HG03520 (cell line): Measurements from ENCODE around the gene FKBP9.
"Not testable (repeated sequence)": the region's sequence is repeated elsewhere in the genome, so short reads cannot be mapped to it uniquely, and the experiment has no call there.

ENCODE experiments used
- ATAC-seq: cut with Tn5 transposase; IDR thresholded peaks from one replicate; pipeline ENCODE4 v1.9.1; 2021; ENCODE audit warnings: mild to moderate bottlenecking, moderate library complexity; ENCODE audit not compliant: unreplicated experiment

Gene FKBP9, protein sequence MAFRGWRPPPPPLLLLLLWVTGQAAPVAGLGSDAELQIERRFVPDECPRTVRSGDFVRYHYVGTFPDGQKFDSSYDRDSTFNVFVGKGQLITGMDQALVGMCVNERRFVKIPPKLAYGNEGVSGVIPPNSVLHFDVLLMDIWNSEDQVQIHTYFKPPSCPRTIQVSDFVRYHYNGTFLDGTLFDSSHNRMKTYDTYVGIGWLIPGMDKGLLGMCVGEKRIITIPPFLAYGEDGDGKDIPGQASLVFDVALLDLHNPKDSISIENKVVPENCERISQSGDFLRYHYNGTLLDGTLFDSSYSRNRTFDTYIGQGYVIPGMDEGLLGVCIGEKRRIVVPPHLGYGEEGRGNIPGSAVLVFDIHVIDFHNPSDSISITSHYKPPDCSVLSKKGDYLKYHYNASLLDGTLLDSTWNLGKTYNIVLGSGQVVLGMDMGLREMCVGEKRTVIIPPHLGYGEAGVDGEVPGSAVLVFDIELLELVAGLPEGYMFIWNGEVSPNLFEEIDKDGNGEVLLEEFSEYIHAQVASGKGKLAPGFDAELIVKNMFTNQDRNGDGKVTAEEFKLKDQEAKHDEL

DNA sequence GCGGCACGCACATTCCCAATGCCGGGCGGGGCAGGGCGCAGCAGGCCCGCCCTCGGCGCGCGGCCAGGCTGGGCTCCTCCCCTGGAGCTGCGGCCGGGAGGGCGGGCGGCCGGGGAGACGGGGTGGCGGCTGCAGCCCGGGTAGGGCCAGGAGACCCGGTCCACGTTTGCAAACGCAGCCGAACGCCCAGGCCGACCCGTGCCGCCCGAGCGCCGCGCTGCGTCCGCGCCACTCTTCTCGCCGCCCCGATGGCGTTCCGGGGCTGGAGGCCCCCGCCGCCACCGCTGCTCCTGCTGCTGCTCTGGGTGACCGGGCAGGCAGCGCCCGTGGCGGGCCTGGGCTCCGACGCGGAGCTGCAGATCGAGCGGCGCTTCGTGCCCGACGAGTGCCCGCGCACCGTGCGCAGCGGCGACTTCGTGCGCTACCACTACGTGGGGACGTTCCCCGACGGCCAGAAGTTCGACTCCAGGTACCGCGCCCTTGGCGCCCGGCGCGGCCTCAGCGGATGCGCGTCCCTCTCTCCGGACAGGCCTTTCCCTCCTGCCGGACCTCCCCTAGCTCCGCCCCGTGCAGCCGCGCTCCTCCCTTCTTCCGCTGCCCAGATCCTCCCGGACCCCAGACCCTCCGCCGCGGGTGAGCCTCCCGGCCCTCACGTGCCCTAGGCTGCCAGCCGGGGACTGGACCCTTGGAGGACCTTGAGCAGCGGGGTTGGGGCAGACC lies at the start of gene FKBP9:
FKBP9 (plus strand) TSS at position 115 of the 720 bp plus-strand sequence; CDS start at position 249, 134 bp downstream.
- peak; percentile 69 for ATAC-seq

DNA sequence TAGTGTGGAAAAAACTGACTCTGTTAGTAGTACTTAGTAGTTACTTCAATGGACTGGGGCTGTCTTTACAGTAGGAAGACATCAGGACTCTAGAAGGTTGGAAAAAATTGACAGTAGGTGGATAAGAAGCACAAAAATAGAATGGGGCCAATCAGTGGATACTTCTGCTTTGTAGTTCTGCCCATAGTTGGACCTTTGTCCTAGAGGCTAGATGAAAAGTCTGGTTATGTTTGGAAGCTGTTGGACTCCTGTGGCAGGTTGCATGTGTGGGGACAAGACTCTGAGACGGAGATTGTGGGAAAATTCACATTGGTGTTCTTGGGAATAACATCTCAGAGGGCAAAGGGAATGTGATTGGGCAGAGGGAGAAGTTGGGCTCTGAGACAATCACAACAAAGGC lies 47.0 kb upstream of the FKBP9 start:
- ATAC-seq = no peak

DNA sequence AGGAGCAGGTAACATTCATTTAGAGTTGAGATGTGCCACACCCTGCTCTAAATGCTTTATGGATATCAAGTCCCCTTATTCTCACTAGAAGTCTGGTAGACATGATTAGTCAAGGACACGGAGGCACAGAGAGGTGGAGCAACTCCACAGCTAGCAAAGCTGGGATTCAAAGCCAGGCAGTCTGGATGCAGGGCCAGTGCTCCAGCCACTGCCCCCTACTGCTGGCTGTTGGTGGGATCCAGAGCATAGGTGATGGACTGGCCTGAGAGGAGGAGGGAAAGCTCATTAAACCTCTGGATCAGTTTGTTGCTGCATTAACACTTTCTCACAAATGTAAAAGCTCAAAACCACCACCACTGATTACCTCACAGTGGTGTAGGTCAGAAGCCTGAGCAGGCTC lies 43.1 kb upstream of the FKBP9 start:
- no peak for ATAC-seq

DNA sequence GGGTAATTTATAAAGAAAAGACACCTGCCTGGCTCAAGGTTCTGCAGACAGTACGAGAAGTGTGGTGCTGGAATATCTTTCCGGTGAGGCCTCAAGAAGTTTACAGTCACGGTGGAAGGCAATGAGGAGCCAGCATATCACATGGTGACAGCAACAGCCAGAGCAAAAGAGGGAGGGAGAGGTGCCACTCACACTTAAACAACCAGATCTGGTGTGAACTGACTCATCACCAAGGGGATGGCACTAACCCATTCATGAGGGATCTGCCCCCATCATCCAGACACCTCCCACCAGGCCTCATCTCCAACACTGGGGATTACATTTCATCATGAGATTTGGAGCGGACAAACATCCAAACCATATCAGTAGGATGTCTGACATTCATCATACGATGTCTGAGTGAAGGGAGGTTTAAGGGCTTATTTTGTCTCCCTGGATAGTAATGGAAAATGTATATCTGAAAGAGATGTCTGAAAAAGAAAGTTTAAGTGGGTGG lies 42.2 kb upstream of the FKBP9 start:
- ATAC-seq = no peak

DNA sequence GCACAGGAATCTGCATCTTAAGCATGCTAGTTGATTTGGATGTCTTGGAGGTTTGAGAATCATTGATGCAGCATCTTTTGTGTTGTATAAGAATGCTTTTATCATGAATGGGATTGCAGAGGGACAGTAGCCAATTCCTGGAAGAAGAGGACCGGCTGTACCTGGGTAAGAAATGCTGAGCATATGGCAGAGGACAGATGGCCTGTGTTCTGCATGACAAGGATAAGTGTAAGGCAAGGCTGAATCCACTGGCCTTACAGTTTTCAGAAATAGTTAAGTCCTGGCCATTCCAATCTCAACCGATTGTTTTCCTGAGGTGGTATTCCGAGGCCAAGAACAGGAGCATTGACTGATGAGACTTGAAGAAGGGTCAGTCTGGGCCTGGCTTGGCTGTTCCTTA lies 41.2 kb upstream of the FKBP9 start:
- ATAC-seq = no peak

DNA sequence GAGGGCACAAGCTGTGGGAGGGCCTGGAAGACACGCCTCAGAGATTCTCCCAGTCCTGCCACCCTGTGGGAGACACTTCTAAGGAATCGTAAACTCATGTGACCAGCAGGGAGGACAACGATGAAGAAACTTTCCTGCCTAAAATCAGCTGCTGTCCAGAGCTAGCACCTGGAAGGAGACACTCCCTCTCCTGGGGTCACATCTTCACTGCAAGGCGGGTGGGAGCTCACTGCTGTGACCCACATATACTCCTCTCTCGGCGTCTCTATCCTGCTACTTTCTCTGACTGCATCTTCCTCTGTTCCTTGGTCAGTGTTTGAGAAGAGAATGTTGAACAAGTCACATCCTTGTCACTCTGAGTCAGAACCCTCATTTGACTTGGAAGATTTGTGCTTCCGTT lies 40.2 kb upstream of the FKBP9 start:
- ATAC-seq = not testable (repeated sequence)

DNA sequence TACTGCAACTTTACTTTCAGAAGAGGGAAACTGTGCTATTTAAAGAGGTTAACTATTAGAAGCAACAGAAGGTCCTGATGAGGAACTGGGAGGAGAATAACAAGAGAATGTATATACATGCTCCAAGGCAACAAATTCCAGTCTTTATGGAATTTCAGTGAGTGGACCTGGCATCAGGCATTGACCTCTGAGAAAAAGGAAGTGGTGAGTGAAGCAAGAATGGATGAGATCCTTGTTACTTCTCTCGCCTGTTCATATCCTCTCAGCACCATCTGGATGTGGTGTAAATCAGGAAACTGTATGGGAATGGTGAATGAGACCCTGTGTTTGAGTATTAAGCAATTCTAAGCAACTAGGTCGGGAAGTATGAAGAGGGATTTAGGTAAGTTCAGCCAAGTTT lies 35.3 kb upstream of the FKBP9 start:
- no peak for ATAC-seq

DNA sequence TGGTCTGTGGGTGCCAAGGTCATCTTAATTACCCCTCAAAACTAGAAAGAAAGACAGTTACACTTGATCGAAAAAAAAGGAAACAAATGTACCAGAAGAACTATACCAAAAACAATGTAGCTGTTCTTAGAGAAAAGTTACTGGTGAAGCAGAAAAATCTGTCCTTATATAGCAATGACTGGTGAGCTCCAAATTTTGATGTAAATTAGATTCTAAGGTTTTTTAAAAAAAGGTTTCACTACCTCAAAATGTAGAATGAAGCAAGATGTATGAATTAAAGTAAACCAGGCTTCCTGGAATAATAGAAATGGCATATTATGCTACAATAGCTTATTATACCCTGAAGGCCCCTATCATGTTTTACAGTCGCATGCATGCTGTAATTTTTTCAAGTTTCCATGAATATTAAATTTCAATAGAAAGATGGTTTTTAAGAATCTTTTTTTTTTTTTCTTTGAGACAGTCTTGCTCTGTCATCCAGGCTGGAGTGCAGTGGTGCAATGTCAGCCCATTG lies 28.4 kb upstream of the FKBP9 start:
- no peak for ATAC-seq

DNA sequence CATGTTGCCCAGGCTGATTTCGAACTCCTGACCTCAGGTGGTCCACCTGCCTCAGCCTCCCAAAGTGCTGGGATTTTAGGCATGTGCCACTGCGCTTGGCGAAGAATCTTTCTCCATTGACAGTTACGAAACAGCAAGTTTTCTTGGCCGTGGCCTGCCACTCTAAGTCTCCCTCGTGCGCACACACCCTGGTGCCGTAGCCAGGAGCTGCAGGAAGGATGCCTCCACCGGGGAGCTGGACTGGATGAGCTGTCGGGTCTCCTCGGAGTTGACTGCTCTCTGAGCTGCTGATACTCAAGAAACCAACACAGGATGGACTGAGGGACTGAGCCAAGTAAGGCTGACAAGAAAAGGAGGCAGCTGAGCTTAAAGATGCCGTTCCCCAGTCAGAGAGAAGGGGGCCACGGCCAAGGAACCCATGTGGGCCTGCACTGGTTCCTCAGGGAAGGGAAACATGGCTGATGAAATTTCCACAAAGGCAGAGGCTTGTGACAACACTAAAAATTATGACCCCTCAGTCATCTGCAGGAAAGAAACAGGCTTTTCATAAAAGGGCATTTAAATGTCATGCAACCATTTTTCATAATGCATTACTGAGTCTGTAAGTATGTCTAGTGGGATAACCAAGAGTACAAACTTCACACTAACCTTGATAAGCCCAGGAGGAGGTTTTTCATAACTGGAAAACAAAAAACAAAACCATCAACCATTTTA lies 27.7 kb upstream of the FKBP9 start:
- ATAC-seq = no peak

DNA sequence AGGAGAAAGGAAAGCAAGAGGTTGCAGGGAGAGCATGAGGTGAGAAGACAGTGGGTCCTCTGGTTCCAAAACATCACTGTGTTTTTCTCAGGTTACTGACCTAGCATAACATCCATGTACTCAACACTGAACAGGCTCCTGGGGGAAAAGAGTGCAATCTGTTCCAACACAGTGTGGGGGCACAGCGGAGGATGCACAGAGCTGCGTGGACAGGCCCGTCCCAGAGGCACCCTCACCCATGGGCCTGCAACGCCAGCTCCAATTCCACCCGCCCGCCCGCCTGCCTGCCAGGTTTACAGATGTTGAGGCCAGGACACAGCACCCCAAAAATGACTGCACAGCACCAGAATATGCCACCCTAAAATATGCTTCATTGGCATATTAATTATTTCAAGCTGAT lies 26.9 kb upstream of the FKBP9 start:
- ATAC-seq = no peak

DNA sequence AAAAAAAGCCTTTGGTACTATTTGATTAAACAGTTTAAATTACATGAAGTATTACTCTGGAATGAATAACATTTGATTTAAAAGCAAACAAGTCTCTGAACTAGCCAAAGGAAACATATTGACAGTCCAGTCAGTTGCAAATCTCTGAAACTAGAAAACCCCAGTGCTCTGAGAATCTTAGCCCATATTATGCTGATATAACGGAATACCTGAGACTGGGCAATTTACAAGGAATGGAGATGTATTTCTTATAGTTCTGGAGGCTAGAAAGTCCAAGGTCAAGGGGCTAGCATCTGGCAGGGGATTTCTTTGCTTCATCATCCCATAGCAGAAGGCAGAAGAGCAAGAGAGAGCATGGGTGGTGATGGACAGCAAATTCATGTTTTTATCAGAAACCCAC lies 21.7 kb upstream of the FKBP9 start:
- ATAC-seq = no peak

DNA sequence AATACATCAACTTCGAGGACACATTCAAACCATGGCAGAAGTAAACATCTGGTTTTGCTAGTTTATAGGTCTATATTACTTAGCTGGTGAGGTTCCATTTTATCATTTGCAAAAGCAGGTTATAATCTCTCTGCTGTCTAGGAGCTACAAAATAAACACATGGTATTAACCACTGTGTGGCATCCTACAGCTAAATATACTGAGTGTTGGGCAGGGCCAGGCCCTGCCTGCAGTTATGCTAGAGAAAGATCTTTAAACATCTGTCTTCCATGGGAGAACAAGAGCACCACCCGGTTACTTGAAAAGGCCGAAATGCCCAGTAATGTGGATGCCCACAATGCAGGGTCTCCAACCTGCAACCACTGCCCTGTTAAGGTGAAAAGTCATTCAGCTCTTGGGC lies 20.6 kb upstream of the FKBP9 start:
- ATAC-seq = no peak

DNA sequence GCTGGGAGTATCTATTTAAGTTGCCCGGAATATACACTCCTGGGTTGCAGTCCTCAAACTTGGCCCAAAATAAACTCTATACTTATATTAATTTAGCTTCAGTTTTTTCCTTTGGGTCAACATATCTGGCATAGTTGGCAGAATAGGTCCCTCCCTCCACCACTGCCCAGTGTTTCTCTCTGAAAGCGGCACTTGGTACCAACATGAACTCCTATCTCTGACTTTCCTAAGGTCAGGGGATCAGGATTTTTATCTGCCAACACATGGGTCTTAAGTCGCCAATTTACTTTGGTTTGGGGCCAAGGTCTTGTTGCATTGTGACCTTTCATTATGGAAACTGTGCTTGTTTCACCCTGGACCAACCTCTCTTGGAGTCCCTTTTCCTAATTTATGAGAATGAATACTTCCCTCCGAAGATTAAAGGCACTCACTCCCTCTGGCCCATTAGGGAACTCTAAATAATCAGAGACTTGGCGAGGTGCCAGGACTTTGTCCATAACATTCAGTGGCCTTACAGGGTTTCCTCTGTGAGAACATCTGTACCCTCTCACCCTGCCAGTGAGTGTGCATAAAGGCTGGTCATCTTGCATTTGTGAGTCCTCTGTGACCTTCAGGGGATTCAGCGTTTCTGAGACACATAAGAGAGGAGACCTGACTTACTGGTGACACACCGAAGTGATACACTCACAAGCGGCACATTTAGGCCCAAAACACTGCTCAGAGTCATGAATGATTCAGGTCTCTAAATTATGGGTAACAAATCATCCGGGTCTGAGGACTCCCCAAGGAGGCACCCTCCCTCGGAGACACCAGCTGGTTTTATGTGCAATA lies 19.7 kb upstream of the FKBP9 start:
- ATAC-seq = no peak

DNA sequence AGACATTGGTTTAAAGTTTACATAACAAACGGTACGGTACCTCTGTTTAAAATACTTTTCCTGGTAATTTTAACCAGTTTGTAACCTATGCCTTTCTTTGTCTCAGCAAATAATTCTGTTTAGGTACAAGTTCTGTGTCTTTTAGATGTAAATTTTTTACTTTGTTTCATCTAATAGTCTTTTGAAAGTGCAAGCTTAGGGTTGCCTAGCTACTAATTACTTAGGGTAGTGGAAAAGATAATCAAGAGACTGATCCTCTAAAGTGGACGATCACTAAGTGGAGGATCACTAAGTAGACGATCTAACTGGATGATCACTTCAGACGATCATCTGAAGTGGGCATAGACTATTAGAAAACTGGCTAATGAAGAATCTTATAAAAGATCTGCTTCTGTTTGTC lies 16.1 kb upstream of the FKBP9 start:
- ATAC-seq = no peak

DNA sequence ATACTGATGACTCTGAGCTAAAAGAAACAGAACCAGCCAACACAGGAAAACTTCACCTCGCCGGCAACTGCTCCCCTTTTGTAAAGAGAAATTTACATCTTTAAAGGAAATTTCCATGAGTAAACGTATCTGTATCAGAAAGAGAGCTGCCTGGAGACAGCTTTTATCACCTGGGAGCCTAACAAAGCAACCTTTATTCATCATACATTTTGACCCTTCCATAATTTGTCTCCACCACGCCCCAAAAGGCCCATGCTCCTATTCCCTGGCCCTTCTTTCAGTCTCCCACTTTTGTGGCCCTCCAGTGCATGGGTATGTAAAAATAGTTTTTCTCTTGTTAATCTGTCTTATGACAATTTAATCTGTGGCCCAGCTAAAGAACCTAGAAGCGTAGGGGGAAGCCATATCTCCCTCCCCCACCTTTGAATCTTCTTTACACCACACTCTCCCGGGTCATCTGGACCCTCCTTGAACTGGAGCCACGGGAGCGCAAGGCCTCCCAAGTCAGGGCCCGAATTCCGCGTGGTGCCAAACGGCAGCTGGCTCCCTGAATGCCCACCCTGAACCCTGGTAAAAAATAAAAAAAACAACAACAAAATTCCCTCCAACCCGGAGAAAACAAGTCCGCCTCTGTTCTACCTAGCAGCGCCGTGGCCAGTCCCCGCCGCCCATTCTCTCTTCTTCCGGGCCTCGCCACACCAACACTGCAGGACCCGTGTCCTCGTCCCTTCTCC lies 15.4 kb upstream of the FKBP9 start:
- ATAC-seq = peak; percentile 17

DNA sequence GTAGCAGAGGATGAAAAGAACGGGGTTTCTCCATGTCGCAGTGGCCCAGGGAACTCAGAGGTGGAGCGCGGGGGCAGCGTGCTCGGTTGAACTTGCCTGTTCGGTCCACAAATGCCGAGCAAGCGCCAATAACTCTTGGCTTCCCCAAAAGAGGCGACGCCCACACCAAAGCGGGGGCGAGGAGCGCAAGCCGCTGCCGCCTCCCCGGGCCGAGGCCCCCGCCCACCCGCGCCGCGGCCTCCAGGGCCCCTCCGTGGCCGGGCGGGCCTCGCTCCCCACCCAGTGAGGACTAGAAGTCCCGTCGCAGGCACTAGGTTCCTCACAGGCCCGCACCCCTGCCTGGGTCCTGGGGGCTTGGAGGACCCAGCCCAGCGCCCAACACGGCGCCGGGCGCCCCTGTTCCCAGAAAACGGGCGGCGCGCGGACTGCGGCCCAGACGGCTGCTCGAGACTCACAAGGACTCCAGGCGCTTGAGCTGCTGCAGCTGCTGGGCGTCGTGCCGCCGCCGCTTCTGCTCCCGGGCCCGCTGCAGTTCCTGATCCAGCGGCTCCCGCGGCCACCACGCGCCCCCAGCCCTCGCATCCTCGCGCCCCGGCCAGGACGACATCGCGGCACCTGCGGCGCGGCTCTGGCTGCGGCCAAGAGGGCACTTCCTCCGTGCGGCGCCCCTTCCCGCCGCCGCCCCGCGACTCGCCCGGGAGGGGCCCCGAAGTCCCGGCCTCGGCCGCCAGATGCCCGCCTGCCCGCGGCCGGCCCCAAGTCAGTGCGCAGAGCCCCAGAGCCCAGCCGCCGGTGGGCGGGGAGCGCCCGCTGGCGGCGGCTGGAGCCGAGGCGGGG lies 14.6 kb upstream of the FKBP9 start:
- peak; percentile 72 for ATAC-seq

DNA sequence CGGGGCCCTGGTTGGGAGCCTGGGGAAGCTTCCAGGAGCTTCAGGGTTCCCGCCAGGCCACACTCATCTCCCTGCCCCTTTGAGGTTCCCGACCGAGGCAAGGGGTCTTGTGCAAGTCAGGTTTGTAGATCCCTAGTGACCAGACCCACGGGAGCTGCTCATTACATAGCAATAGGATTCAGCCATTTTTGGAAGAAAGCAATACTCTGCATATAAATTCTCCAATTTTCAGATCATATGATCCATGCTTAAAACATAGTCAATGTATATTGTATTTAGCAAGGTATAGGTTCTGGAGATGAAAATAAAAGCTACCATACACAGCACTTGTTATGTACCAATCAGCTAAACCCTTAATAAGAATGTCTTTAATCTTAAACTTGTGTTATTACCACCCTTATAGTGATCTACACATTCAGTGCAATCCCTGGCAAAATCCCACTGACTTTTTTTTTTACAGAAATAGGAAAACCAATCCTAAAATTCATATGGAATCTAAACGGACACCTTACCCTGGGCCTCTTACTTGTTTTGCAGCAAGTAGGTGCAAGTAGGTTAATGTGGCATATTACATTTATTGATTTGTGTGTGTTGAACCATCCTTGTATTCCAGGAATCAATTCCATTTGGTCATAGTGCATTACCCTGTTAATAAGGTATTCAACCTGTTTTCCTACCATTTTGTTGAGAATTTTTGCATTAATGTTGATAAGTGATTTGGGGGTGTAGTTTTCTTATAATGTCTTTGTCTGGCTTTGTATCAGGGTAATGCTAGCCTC lies 13.8 kb upstream of the FKBP9 start:
- no peak for ATAC-seq
